GM18870 (cell line): ENCODE measurements around the gene SPTLC1.
"Not testable (repeated sequence)": the region's sequence is repeated elsewhere in the genome, so short reads cannot be mapped to it uniquely, and the experiment has no call there.

Experiments used
- ATAC-seq: cut with Tn5 transposase; IDR thresholded peaks from one replicate; pipeline ENCODE4 v1.9.1; 2021; ENCODE audit warnings: moderate library complexity; ENCODE audit not compliant: unreplicated experiment

SPTLC1 gene

DNA sequence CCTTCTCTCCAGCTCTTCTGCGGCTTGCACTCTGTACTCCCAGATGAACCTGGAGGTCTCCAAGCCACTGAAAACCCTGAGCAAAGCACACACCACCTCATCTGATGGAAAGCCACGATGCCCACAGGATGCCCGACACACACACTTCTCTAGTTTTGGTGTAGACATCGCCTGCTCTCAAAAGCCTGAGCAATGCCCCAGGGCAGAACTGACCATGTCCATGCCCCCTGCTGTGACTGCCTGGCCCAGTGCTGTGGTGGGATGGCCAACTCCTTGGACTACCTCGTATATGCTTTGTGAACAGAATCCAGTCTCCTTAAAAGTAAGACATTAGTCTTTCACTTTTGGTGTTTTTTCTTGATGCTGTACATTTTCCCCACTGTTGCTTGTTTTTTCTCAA, 81.2 kb downstream of the SPTLC1 start:
- ATAC-seq: no peak

GRCh38 chr9:92033307-92033706, 81.9 kb downstream of the SPTLC1 start:
- ATAC-seq: no peak

DNA sequence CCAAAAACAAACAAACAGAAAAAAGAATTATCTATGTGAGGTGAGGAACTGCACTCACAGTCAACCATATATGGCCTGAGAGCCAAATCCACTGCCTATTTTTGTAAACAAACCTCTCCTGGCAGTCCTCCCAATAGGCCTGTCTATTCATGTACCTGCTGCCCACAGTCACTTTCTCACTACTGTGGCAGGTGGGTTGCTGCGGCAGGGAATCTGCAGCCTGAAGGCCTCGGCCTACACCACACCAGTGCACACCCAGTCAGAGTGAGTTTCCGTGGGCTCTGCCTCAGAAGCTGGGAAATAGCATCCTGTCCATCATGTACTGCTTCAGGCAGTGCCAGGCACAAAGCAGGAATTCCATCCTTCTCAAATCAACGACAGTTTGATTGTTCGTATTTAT, 82.3 kb downstream of the SPTLC1 start:
- no peak for ATAC-seq

DNA sequence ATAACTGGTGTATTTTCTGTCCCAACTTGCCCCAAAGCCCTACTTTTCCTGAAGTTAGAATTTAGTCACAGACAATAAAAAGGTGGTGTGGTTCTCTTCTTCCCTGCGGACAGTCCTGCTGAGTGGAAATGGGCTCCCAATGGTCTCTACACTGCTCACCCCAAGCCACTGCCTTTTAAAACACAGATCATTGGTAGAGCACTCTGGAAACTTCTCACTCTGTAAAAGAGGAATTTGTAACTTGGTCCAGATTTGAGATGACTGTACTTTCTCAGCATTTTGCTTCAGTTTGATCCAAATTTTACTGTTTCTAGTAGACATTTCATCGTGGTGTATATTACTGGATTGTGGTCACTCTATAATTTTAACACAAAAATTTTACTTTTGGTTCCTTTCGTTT, 84.8 kb downstream of the SPTLC1 start:
- no peak for ATAC-seq

- ATAC-seq: no peak
Measured at GRCh38 chr9:92029553-92029952, 85.7 kb downstream of the SPTLC1 start.

DNA sequence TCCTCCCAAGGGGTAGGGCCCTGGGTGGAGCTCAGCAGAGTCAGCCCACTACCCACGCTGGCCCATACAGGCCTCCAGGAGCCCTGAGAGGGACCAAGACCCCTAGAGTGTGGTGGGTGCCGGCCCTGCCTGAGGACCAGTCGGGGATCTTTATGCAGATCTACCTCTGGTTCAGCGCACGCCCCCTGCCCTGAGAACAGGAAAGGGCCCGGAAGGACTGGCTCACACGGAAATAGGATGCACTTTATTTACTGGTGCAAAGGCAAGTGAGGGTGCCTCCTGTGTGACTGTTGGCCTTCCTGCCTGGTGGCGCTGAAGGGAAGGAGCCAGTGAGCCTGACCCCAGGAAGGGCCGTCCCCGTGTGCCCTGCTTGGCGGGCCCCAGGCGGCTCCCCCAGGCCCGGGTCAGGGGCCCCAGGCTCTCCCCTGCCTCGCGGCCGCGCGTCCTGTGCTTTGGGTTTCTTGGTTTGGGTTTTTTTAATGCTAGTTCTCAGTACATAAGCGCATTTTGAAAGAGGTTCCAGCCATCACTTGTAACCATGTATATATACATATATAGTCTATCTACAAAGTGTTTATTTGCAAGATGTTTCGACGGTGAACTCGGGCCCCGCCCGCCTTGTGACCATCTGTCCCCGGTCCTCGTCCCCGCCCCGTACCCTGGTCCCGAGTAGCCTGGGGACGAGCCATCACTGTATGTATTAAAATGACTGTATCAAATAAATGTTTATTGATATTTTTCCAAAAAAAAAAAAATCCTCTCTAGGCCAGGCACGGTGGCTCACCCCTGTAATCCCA, 88.8 kb downstream of the SPTLC1 start:
- ATAC-seq: no peak

- ATAC-seq: not testable (repeated sequence)
Measured at GRCh38 chr9:92021785-92022541, 93.2 kb downstream of the SPTLC1 start.

DNA sequence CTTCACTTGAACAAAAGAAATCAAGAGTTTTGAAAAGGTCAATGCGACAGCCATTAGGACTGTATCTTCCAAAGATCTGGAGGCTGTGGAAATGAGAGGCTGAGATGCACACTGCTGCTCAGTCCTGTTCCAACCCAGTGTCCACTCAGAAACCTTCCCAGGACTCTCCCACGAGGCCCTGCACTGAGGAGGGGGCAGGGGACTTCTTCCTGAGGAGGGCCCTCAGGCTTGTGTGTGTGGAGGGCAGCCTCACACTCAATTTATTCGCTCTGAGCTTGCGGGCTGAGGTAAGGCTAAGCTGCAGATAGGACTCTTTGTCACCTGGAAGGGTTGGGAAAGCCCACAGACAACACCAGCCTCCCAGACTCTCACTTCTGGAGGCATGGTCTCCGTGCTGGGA, 95.6 kb downstream of the SPTLC1 start:
- ATAC-seq: no peak

- no peak for ATAC-seq
Measured at GRCh38 chr9:92010705-92011536, 104.3 kb downstream of the SPTLC1 start.

DNA sequence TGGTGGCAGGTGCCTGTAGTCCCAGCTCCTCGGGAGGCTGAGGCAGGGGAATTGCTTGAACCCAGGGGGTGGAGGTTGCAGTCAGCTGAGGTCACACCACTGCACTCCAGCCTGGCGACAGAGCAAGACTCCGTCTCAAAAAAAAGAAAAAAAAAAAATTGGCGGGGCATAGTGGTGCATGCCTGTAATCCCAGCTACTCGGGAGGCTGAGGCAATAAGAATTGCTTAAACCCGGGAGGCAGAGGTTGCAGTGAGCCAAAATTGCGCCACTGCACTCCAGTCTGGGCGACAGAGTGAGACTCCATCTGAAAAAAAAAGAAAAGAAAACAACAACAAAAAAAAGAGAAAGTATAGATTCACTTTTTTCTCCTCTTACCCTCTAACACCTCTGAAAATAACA, 105.0 kb downstream of the SPTLC1 start:
- not testable (repeated sequence) for ATAC-seq

- ATAC-seq: no peak
Measured at GRCh38 chr9:92008041-92008440, 107.2 kb downstream of the SPTLC1 start.

DNA sequence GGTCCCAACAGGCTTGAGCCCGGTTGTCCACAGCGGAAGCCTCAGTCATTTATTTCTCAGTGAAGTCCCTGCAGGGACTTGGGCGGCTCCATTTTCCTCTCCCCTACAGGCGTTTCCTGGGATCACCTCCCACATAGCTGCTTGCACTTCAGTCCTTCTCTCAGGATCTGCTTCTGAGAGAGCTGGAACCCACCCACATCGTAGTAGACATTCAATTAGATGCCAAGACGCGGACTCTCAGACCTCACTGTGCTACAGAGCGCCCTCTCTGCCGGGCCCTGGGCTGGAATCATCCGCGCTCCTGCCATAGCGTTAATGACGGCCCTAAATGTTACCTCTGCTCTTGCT, 111.2 kb downstream of the SPTLC1 start:
- no peak for ATAC-seq

GRCh38 chr9:92003308-92004044, 111.7 kb downstream of the SPTLC1 start:
- no peak for ATAC-seq

DNA sequence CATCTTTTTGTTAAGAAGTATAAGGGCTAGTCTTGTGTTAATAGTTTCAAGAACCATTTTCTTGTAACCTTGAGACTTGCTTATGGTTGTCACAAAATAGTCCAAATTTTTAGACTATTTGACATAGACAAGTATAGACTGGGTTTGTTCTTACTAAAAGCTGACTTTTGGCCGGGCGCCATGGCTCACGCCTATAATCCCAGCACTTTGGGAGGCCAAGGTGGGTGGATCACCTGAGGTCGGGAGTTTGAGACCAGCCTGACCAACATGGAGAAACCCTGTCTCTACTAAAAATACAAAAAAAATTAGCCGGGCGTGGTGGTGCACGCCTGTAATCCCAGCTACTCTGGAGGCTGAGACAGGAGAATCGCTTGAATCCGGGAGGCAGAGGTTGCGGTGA, 113.3 kb downstream of the SPTLC1 start:
- not testable (repeated sequence) for ATAC-seq

GRCh38 chr9:92001244-92001643, 114.0 kb downstream of the SPTLC1 start:
- ATAC-seq: no peak

DNA sequence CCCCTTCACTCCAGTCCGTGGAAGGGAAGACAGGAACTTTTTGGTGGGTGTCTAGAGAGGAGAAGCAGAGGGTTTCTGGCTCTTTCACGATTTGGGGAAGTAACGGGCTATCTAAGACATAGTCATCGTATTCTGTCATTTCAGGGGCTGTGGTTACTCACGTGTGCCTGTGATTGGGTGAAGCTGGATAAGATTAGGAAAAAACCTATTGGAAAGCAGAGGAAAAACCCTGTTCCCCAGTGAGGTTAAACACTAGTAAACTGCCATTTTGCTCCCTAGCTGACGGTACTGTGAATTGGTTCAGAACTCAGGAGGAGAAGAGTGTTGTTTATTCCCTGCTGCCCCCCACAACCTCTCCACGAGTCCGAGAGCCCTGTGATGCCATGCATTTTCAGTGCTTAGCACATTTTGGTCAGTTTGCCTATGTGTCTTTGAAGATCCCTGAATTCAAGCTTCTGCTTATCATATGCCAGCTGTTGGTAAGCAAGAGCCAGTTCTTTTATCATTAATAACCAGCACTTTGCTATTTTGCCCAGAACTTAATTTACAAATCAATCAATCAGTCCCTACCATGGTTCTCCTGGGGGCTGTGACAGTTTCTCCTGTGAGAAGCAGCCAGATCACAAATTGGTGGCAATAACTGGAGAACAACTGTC, 120.1 kb downstream of the SPTLC1 start:
- ATAC-seq: no peak

DNA sequence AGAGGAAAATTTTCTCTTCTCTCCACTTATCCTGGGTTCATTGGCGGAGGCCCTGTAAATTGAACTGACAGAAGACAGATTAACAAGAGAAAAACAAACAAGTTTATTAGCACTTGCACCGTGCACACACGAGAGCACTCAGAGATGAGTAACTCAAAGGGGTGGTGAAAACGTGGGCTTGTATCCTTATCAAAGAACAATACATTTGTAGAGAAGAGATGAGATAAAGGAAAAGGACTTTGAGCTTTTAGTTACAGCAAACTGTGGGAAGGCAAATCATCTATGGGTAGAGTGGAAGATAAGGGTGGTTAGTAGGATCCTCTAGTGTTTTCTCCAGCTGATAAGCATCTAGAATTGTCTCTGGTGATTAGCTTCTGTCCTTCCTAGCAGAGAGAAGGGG, 120.8 kb downstream of the SPTLC1 start:
- no peak for ATAC-seq

GRCh38 chr9:91992461-91993041, 122.7 kb downstream of the SPTLC1 start:
- ATAC-seq: no peak

GRCh38 chr9:91991721-91992341, 123.4 kb downstream of the SPTLC1 start:
- ATAC-seq: no peak

GRCh38 chr9:91986248-91986647, 129.0 kb downstream of the SPTLC1 start:
- ATAC-seq: no peak
